ENCODE data around the gene BAZ1B.

DNA sequence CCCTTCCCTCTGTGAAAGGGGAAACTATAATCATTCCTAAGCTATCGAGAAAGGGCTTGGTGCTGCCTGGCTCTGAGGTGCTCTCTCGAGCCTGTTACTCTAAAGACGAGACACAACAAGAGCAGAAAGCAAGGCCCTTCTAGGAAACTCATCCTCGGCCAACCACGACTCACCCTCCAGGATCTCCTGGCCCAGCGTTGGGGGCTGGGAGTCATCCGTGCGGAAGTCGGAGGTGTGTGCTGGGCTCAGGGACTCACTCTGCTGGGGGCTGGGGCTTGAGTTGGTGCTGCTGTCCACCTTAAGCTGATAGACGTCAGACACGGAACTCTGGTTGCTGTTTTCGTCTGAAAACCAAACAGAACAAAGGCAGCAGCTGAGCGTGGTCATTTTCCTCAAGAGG is 17.6 kb upstream of the BAZ1B start:
- no peak for TF ChIP-seq CTCF (IDR thresholded peaks at IDR 0.05)
- TF ChIP-seq POLR2AphosphoS5 (IDR thresholded peaks at IDR 0.05): no peak
- no peak for TF ChIP-seq POLR2A (IDR thresholded peaks at IDR 0.05)
